GM19239 (cell line): ENCODE results near the gene NR5A1.

ENCODE experiments used
- DNase-seq: peaks from one replicate; pipeline ENCODE4 v3.0.0; 2011; ENCODE audit warnings: low spot score; ENCODE audit not compliant: insufficient read length
- FAIRE-seq: peaks from 2 replicates; lab custom pipeline; 2011; peaks lifted over from hg19 to GRCh38; lab: Jason Lieb, UNC

NR5A1 gene

GRCh38 chr9:124517600-124517999, 10.4 kb upstream of the NR5A1 start:
- no peak for FAIRE-seq

GRCh38 chr9:124514874-124515273, 7.7 kb upstream of the NR5A1 start:
- FAIRE-seq (no peak), DNase-seq (no peak)

More at GRCh38 chr9:124517600-124517999, 10.4 kb upstream of the NR5A1 start:
- no peak for DNase-seq

- DNase-seq, result no peak
- FAIRE-seq, result no peak
These were observed 6.9 kb upstream of the NR5A1 start for GRCh38 chr9:124514125-124514524.

- no peak for DNase-seq
- no peak for FAIRE-seq
These were observed 6.3 kb upstream of the NR5A1 start for GRCh38 chr9:124513376-124513994.

GRCh38 chr9:124512806-124513204, 5.6 kb upstream of the NR5A1 start:
- FAIRE-seq (no peak), DNase-seq (no peak)

- no peak for DNase-seq
- no peak for FAIRE-seq
These were observed 4.9 kb upstream of the NR5A1 start for GRCh38 chr9:124511891-124512805.

GRCh38 chr9:124511426-124511840, 4.2 kb upstream of the NR5A1 start:
- FAIRE-seq (no peak), DNase-seq (no peak)

- DNase-seq (no peak), FAIRE-seq (no peak)
These were observed 3.6 kb upstream of the NR5A1 start for GRCh38 chr9:124510650-124511425.

- DNase-seq (no peak), FAIRE-seq (no peak)
These were observed 753 bp upstream of the NR5A1 start for GRCh38 chr9:124507880-124508423.

GRCh38 chr9:124506433-124506832, 766 bp downstream of the NR5A1 start:
- no peak for FAIRE-seq
- DNase-seq, result no peak

- DNase-seq (no peak), FAIRE-seq (no peak)
These were observed 1.3 kb downstream of the NR5A1 start for GRCh38 chr9:124505901-124506346.

- no peak for DNase-seq
- no peak for FAIRE-seq
These were observed 1.9 kb downstream of the NR5A1 start for GRCh38 chr9:124505006-124505900.

- DNase-seq (no peak), FAIRE-seq (no peak)
These were observed 2.6 kb downstream of the NR5A1 start for GRCh38 chr9:124504530-124505005.

GRCh38 chr9:124503713-124504529, 3.3 kb downstream of the NR5A1 start:
- DNase-seq (no peak), FAIRE-seq (no peak)

GRCh38 chr9:124502711-124503702, 4.2 kb downstream of the NR5A1 start:
- no peak for DNase-seq
- FAIRE-seq, result no peak

GRCh38 chr9:124501771-124502320, 5.4 kb downstream of the NR5A1 start:
- no peak for FAIRE-seq
- no peak for DNase-seq
